GM12878 (cell line): ENCODE data around the gene SNX32. TPM values are rescaled to one million over a fixed set of nuclear protein-coding genes. Genes with fewer than 3 reads are reported as not detected.

Experiments
- BACH1 ChIP-seq: fragments of 450-650 bp; IDR thresholded peaks from 2 replicates; pipeline ENCODE4 v1.6.1; 2017; ENCODE audit warnings: mild to moderate bottlenecking, borderline replicate concordance
- BHLHE40 ChIP-seq, 2 experiments: fragments of 450-650 bp in 1 of 2; IDR thresholded peaks; 2 replicates each; pipeline ENCODE4 v1.6.1; 2011 to 2017; ENCODE audit warnings: low read depth in 2 of 2, borderline replicate concordance in 1 of 2, improper control_type of control experiment in 1 of 2, low read length in 1 of 2, mild to moderate bottlenecking in 1 of 2
- CREB1 ChIP-seq: IDR thresholded peaks from 2 replicates; pipeline ENCODE4 v1.6.1; 2012; ENCODE audit warnings: low read depth, mild to moderate bottlenecking, inconsistent platforms
- MYB ChIP-seq: fragments of 150-350 bp; IDR thresholded peaks from 2 replicates; pipeline ENCODE4 v1.6.1; 2014; ENCODE audit warnings: mild to moderate bottlenecking, low read depth, low read length, borderline replicate concordance
- NR2C1 ChIP-seq: fragments of 450-650 bp; IDR thresholded peaks from 2 replicates; pipeline ENCODE4 v1.6.1; 2017; ENCODE audit warnings: antibody characterized with exemption, mild to moderate bottlenecking, moderate library complexity
- POLR2AphosphoS2 ChIP-seq: IDR thresholded peaks from 2 replicates; pipeline ENCODE4 v1.6.1; 2011; ENCODE audit warnings: low read depth, mild to moderate bottlenecking, low read length, improper control_type of control experiment, moderate library complexity
- RELA ChIP-seq: fragments of 450-650 bp; IDR thresholded peaks from 2 replicates; pipeline ENCODE4 v1.8.0; 2014; ENCODE audit warnings: borderline replicate concordance; ENCODE audit not compliant: partially characterized antibody
- SIN3A ChIP-seq: IDR thresholded peaks from 2 replicates; pipeline ENCODE4 v1.6.1; 2012; ENCODE audit warnings: low read depth, low read length, improper control_type of control experiment
- polyA plus RNA-seq, 11 experiments: library from polyadenylated mRNA; depleted of rRNA in 4 of 11; unstranded in 6 of 11; stranded (reverse) in 5 of 11; fragments of >200 nt; fragmentation: Nextera tagmentation in 4 of 11; fragmentation: Illumina TruSeq in 1 of 11; extraction: Ambion mirVana in 4 of 11; extraction: Trizol in 1 of 11; gene quantifications; 1 replicate in 1 of 11; 2 replicates in 10 of 11; pipeline versions ENCODE4 v1.2.1 to v1.2.3, GENCODE V29; 2011 to 2016; ENCODE audit warnings: inconsistent platforms in 2 of 11, missing spikeins in 2 of 11, low read depth in 1 of 11
- total RNA-seq, 4 experiments: library from RNA; depleted of rRNA in 3 of 4; stranded (reverse); fragments of >200 nt in 3 of 4; fragmentation: Illumina TruSeq in 1 of 4; extraction: Trizol in 1 of 4; gene quantifications; 2 replicates each; pipeline versions ENCODE4 v1.2.1 to v1.2.3, GENCODE V29; 2013 to 2021
- TF ChIP-seq, protein P1 (sequence below): fragments of 450-650 bp; IDR thresholded peaks from 2 replicates; pipeline ENCODE4 v1.6.1; 2017; ENCODE audit warnings: mild to moderate bottlenecking, moderate library complexity
- TF ChIP-seq, protein P2 (sequence below): fragments of 450-650 bp; IDR thresholded peaks from 2 replicates; pipeline ENCODE4 v1.6.1; 2014; ENCODE audit warnings: mild to moderate bottlenecking
- TF ChIP-seq, protein P3 (sequence below): IDR thresholded peaks from 2 replicates; pipeline ENCODE4 v1.6.1; 2012; ENCODE audit warnings: low read depth, low read length, improper control_type of control experiment
- TF ChIP-seq, protein P4 (sequence below): fragments of 150-350 bp; IDR thresholded peaks from 2 replicates; pipeline ENCODE4 v1.6.1; 2016; ENCODE audit warnings: low read depth, low read length
- TF ChIP-seq, protein P5 (sequence below): IDR thresholded peaks from 2 replicates; pipeline ENCODE4 v1.6.1; 2011; ENCODE audit warnings: borderline replicate concordance, low read depth, mild to moderate bottlenecking, moderate library complexity, mixed read lengths, low read length; ENCODE audit not compliant: insufficient read depth; ENCODE audit errors: extremely low read length

Gene SNX32
- total and polyA plus RNA-seq, 10 of the 15 experiments (the other 5 are each of a cell fraction or from before 2014, with no cell fraction given): 0.04 to 1.5 (median 0.11) TPM; not detected in 1

DNA sequence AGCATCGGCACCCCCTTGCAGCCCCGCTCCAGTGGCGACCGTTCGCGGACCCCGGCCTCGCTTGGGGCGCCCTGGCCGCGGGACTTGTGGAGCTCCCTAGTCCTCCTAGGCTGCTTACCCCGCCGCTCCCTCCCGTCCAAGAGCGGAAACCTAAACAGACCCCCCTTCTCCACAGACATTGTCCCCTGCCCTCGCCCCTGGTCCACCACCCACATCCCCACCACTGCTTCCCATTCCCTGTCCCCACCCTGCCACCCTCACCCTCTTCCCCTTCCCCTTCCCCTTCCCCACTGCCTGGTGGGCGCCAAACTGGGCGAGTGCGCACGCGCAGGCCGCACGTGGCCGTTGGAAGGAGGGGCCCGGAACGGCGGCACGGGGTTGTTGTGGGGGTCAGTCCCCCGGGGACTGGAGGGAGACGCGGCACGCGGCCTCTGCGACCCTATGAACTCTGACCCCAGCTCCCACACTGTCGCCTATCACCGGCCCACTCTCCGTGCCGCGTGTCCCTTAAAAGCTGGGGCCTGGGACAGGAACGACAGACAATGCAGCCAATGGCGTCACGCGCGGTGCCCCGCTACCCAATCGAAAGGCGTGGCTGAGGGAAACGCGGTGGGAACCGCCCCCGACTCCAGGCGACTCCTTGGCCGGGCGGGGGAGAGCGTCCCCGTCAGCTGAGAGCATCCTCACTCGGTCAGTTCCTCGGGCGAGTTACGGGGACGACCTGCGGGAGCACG, at the start of gene SNX32 (continued):
- TF ChIP-seq, protein P1, sequence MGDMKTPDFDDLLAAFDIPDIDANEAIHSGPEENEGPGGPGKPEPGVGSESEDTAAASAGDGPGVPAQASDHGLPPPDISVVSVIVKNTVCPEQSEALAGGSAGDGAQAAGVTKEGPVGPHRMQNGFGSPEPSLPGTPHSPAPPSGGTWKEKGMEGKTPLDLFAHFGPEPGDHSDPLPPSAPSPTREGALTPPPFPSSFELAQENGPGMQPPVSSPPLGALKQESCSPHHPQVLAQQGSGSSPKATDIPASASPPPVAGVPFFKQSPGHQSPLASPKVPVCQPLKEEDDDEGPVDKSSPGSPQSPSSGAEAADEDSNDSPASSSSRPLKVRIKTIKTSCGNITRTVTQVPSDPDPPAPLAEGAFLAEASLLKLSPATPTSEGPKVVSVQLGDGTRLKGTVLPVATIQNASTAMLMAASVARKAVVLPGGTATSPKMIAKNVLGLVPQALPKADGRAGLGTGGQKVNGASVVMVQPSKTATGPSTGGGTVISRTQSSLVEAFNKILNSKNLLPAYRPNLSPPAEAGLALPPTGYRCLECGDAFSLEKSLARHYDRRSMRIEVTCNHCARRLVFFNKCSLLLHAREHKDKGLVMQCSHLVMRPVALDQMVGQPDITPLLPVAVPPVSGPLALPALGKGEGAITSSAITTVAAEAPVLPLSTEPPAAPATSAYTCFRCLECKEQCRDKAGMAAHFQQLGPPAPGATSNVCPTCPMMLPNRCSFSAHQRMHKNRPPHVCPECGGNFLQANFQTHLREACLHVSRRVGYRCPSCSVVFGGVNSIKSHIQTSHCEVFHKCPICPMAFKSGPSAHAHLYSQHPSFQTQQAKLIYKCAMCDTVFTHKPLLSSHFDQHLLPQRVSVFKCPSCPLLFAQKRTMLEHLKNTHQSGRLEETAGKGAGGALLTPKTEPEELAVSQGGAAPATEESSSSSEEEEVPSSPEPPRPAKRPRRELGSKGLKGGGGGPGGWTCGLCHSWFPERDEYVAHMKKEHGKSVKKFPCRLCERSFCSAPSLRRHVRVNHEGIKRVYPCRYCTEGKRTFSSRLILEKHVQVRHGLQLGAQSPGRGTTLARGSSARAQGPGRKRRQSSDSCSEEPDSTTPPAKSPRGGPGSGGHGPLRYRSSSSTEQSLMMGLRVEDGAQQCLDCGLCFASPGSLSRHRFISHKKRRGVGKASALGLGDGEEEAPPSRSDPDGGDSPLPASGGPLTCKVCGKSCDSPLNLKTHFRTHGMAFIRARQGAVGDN: peak; percentile 70
- TF ChIP-seq CREB1 (peak; percentile 81), BACH1 (peak; percentile 16; the same call in 1 of the 2 replicates), SIN3A (0 out of 2 replicates have a peak, but pooled peaks have one; percentile 59), NR2C1 (peak; percentile 83), POLR2AphosphoS2 (no peak), MYB (no peak), RELA (peak; percentile 26), BHLHE40 (IDR thresholded peaks at IDR 0.05; ENCODE audit: borderline replicate concordance in 1 of 2, low read depth in 2 of 2, low read length in 1 of 2) (peak; percentile 86 to 97)
- TF ChIP-seq, protein P2, sequence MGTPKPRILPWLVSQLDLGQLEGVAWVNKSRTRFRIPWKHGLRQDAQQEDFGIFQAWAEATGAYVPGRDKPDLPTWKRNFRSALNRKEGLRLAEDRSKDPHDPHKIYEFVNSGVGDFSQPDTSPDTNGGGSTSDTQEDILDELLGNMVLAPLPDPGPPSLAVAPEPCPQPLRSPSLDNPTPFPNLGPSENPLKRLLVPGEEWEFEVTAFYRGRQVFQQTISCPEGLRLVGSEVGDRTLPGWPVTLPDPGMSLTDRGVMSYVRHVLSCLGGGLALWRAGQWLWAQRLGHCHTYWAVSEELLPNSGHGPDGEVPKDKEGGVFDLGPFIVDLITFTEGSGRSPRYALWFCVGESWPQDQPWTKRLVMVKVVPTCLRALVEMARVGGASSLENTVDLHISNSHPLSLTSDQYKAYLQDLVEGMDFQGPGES: peak; percentile 93
- TF ChIP-seq, protein P3, sequence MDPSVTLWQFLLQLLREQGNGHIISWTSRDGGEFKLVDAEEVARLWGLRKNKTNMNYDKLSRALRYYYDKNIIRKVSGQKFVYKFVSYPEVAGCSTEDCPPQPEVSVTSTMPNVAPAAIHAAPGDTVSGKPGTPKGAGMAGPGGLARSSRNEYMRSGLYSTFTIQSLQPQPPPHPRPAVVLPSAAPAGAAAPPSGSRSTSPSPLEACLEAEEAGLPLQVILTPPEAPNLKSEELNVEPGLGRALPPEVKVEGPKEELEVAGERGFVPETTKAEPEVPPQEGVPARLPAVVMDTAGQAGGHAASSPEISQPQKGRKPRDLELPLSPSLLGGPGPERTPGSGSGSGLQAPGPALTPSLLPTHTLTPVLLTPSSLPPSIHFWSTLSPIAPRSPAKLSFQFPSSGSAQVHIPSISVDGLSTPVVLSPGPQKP: 0 out of 2 replicates have a peak, but pooled peaks have one; percentile 23
- TF ChIP-seq, protein P4, sequence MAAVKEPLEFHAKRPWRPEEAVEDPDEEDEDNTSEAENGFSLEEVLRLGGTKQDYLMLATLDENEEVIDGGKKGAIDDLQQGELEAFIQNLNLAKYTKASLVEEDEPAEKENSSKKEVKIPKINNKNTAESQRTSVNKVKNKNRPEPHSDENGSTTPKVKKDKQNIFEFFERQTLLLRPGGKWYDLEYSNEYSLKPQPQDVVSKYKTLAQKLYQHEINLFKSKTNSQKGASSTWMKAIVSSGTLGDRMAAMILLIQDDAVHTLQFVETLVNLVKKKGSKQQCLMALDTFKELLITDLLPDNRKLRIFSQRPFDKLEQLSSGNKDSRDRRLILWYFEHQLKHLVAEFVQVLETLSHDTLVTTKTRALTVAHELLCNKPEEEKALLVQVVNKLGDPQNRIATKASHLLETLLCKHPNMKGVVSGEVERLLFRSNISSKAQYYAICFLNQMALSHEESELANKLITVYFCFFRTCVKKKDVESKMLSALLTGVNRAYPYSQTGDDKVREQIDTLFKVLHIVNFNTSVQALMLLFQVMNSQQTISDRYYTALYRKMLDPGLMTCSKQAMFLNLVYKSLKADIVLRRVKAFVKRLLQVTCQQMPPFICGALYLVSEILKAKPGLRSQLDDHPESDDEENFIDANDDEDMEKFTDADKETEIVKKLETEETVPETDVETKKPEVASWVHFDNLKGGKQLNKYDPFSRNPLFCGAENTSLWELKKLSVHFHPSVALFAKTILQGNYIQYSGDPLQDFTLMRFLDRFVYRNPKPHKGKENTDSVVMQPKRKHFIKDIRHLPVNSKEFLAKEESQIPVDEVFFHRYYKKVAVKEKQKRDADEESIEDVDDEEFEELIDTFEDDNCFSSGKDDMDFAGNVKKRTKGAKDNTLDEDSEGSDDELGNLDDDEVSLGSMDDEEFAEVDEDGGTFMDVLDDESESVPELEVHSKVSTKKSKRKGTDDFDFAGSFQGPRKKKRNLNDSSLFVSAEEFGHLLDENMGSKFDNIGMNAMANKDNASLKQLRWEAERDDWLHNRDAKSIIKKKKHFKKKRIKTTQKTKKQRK: peak; percentile 36; the same call in 1 of the 2 replicates
- TF ChIP-seq, protein P5, sequence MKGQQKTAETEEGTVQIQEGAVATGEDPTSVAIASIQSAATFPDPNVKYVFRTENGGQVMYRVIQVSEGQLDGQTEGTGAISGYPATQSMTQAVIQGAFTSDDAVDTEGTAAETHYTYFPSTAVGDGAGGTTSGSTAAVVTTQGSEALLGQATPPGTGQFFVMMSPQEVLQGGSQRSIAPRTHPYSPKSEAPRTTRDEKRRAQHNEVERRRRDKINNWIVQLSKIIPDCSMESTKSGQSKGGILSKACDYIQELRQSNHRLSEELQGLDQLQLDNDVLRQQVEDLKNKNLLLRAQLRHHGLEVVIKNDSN: peak; percentile 87
